Nephron progenitor cell (in vitro differentiated cells): ENCODE data around the gene SSNA1.

Source experiments
- DNase-seq: peaks from one replicate; pipeline ENCODE4 v3.0.0; 2021
- H3K27ac Mint-ChIP-seq: 2 replicates; pipeline ENCODE4 v1.8.0; 2021; ENCODE audit warnings: mild to moderate bottlenecking, moderate library complexity, mixed read lengths
- H3K27me3 Mint-ChIP-seq: 2 replicates; pipeline ENCODE4 v1.8.0; 2021; ENCODE audit warnings: mild to moderate bottlenecking, low read depth, mixed read lengths; ENCODE audit not compliant: poor library complexity
- H3K36me3 Mint-ChIP-seq: 2 replicates; pipeline ENCODE4 v1.8.0; 2021; ENCODE audit warnings: low read depth, mixed read lengths
- H3K4me1 Mint-ChIP-seq: 2 replicates; pipeline ENCODE4 v1.8.0; 2021; ENCODE audit warnings: mixed read lengths
- H3K4me3 Mint-ChIP-seq: 2 replicates; pipeline ENCODE4 v1.8.0; 2021; ENCODE audit warnings: mild to moderate bottlenecking, moderate library complexity, mixed read lengths
- H3K9me3 Mint-ChIP-seq: 2 replicates; pipeline ENCODE4 v1.8.0; 2021; ENCODE audit warnings: mild to moderate bottlenecking, moderate library complexity, mixed read lengths
- TF ChIP-seq, protein P1 (sequence below): fragments of 200-600 bp; sonication (generic); IDR thresholded peaks from 2 replicates; pipeline ENCODE4 v1.5.0; 2021; ENCODE audit warnings: antibody characterized with exemption

SSNA1 gene

DNA sequence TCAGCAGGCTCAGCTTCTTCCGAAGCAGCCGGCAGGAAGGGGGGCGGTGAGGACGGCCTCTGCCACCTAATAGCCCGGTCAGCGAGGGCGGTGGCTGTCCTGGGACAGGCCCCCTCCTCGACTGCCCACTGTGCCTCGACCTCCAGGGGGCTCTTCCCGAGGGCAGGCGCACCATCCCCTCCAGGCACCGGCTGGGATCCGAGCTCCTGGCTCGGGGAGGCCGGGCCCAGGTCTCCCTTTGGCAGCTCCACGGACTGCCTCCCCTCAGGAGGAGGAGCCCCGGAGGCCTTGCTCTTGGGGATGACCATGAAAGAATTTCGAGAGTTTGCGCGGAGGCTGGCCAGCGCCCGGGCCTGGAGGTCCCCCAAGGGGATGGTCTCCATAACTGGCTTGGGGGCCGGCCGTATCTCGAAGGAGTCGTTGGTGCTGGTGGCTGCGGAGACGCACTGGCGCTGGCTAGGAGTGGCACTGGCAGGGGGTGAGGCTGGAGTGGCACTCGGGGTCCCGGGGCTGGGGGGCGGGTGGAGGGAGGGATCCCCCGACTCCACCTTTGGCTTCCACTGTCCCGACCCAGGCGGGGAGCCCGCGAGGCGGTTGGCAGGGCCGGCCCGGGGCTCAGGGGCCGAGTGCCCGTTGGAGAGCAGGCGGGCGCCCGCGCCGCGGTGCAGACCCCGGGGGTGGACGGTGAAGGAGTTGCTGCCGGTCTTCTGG, 11.1 kb downstream of the SSNA1 start:
- peak; percentile 41 for DNase-seq
- H3K4me3 Mint-ChIP-seq, result peak overlapping the region; percentile 83
- no peak overlapping the region for H3K27ac Mint-ChIP-seq
- TF ChIP-seq, protein P1, sequence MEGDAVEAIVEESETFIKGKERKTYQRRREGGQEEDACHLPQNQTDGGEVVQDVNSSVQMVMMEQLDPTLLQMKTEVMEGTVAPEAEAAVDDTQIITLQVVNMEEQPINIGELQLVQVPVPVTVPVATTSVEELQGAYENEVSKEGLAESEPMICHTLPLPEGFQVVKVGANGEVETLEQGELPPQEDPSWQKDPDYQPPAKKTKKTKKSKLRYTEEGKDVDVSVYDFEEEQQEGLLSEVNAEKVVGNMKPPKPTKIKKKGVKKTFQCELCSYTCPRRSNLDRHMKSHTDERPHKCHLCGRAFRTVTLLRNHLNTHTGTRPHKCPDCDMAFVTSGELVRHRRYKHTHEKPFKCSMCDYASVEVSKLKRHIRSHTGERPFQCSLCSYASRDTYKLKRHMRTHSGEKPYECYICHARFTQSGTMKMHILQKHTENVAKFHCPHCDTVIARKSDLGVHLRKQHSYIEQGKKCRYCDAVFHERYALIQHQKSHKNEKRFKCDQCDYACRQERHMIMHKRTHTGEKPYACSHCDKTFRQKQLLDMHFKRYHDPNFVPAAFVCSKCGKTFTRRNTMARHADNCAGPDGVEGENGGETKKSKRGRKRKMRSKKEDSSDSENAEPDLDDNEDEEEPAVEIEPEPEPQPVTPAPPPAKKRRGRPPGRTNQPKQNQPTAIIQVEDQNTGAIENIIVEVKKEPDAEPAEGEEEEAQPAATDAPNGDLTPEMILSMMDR, result no peak
- H3K27me3 Mint-ChIP-seq, result no peaks in the 10 kb centered on the region
- H3K9me3 Mint-ChIP-seq, result no peaks in the 10 kb centered on the region
- H3K36me3 Mint-ChIP-seq, result no peaks in the 10 kb centered on the region
- H3K4me1 Mint-ChIP-seq, result peaks cover 38% of the 10 kb centered on the region

DNA sequence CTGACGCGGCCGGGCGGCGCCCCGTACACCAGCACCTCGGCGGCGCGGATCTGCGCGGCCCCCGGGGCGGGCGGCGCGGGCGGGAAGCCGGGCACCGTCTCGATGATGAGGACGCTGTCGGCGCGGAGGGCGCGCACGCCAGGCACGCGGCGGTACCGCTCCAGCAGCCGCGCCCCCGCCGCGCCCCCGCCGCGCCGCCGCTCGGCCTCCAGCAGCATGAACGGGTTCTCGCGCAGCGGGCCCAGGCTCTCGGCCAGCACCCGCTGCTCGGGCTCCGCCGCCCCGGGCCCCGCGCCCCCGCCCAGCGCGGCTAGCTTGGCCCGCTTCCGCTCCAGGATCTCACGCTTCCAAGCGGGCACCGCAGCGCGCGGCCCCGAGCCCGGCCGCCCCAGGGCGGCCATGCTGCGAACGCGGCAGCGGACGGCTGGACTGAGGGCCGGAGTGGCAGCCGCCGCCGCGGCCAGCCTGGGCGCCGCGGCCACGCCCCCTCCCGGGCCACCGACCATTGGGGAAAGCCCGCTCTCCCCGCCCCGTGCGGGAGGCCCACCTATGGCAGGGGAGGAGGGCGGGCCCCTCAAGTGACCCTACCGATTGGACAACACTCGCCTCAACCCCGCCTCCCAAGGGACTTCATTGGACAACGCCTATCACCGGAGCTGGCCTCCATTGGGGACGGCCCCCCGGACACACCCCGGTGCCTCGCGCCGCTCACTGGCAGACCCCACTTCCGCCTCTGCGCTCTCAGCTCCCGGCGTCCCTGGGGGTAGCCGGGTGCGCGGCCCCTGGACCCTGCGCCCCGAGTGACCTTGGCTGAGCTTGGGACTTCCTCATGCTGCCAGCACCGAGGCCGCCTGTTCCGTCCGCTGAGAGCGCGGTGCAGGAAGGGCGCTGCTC, 12.1 kb downstream of the SSNA1 start, which contains the start of gene TPRN:
Gene TPRN, minus strand, starts transcription at position 431 of the 894 bp plus-strand sequence. Its CDS starts 30 bp downstream, at position 401.
- H3K27me3 Mint-ChIP-seq, result no peaks in the 10 kb centered on the region
- peak within 1 kb of the TSS; percentile 68 for H3K27ac Mint-ChIP-seq

DNA sequence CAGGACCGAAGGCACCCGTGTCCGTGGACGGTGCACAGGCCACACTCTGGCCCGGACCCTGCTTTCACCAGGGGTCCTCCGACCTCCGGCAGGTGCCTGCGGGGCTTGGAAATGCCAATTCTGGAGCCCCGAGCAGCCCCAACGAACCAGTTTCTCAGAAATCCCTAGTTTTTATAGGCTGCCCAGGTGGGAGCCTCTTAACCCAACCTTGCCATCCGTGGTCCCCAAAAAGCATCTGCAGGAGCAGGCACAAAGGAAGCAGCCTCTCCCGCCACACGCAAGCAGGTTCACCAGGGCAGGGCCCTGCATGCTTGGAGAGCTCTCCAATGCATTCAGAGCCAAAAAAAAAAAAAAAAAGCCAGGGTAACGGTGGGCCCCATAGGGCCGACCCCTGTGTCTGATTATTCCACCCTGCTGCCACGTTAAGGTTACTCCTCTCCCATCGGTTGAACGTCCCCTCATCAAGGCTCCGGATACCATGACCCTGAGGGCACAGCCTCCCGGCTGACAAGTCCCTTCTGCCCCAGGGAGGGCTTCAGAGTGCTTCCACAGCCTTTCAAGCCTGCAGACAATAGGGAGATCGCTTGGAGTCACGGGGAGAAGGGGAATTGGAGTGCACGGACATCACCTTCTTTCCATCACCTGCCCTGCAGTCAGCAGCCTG, 12.9 kb downstream of the SSNA1 start:
- Mint-ChIP-seq H3K9me3 (no peaks in the 10 kb centered on the region), H3K4me1 (peaks cover 49% of the 10 kb centered on the region)

More for the DNA sequence above, 12.1 kb downstream of the SSNA1 start, which contains the start of gene TPRN:
- Mint-ChIP-seq H3K9me3 (no peaks in the 10 kb centered on the region), H3K4me3 (peak within 1 kb of the TSS; percentile 84), H3K36me3 (no peaks in the 10 kb centered on the region), H3K4me1 (peaks cover 42% of the 10 kb centered on the region)
- TF ChIP-seq, protein P1, result no peak
- DNase-seq, result peak; percentile 99

DNA sequence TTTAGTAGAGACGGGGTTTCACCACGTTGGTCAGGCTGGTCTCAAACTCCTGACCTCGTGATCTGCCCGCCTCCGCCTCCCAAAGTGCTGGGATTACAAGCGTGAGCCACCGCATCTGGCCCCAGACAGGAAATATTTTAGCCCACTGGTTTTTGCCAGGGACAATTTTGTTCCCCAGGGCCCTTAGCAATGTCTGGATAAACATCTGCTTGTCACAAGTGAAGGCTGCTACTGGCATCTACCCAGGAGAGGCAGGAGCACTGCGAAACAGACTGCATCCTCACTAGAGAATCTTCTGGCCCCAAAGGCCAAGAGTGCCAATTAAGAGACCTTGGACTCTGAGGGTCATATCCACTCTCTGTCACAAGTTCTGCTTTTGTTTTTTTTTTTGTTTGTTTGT, 14.5 kb downstream of the SSNA1 start:
- peaks cover 63% of the 10 kb centered on the region for H3K4me1 Mint-ChIP-seq
- H3K27me3 Mint-ChIP-seq, result no peaks in the 10 kb centered on the region
- DNase-seq, result no peak
- no peaks in the 10 kb centered on the region for H3K9me3 Mint-ChIP-seq
- H3K4me3 Mint-ChIP-seq, result peak overlapping the region; percentile 15
- TF ChIP-seq, protein P1, result no peak
- no peak overlapping the region for H3K27ac Mint-ChIP-seq
- peaks cover 10% of the 10 kb centered on the region for H3K36me3 Mint-ChIP-seq

More for the DNA sequence above, 12.9 kb downstream of the SSNA1 start:
- Mint-ChIP-seq H3K4me3 (peak overlapping the region; percentile 84), H3K36me3 (no peaks in the 10 kb centered on the region), H3K27me3 (no peaks in the 10 kb centered on the region), H3K27ac (peak overlapping the region; percentile 68)
- DNase-seq, result no peak
- TF ChIP-seq, protein P1, result no peak

DNA sequence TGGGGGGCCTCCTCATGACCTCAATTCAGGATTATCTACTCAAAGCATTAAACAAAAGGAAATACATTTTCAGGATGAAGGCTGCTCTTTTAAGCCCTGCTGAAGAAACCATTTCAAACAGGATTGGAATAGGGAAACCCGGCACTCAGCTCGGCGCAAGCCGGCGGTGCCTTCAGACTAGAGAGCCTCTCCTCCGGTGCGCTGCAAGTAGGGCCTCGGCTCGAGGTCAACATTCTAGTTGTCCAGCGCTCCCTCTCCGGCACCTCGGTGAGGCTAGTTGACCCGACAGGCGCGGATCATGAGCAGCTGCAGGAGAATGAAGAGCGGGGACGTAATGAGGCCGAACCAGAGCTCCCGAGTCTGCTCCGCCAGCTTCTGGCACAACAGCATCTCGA, 16.3 kb downstream of the SSNA1 start:
- no peak for DNase-seq
- no peaks in the 10 kb centered on the region for H3K27me3 Mint-ChIP-seq
- TF ChIP-seq, protein P1, result no peak
- H3K9me3 Mint-ChIP-seq, result no peaks in the 10 kb centered on the region
- H3K4me1 Mint-ChIP-seq, result peaks cover 55% of the 10 kb centered on the region
- peak overlapping the region; percentile 96 for H3K4me3 Mint-ChIP-seq
- H3K36me3 Mint-ChIP-seq, result peaks cover 10% of the 10 kb centered on the region
- H3K27ac Mint-ChIP-seq, result peak overlapping the region; percentile 85
